ENCODE measurements around the gene KIF3A.

KIF3A gene

GRCh38 chr5:132662925-132663770, 74.2 kb downstream of the KIF3A start:
- DNase-seq (ENCODE audit: low read depth): peak; percentile 14

DNA sequence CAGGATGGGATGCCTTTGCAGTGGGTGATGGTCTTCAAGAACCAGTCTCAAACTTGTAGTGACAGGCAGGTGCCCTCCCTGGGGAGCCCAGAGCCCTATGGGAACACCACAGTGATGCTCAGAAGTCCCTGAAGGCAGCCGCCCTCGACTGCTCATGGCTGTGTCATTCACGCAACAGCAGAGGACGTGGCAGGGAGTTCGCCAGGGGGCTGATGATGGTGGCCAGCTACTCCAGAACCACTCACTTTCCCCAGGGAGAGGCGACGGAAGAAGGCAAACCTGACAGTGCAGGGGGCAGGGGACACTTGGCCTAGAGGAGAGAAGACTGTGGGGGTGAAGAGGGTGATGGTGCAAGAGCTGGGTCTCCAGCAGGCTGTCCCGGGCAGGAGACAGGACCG, 75.3 kb downstream of the KIF3A start:
- no peak for DNase-seq (ENCODE audit: low read depth)

- no peak for DNase-seq (ENCODE audit: low read depth)
Measured at GRCh38 chr5:132661231-132662003, 75.9 kb downstream of the KIF3A start.

DNA sequence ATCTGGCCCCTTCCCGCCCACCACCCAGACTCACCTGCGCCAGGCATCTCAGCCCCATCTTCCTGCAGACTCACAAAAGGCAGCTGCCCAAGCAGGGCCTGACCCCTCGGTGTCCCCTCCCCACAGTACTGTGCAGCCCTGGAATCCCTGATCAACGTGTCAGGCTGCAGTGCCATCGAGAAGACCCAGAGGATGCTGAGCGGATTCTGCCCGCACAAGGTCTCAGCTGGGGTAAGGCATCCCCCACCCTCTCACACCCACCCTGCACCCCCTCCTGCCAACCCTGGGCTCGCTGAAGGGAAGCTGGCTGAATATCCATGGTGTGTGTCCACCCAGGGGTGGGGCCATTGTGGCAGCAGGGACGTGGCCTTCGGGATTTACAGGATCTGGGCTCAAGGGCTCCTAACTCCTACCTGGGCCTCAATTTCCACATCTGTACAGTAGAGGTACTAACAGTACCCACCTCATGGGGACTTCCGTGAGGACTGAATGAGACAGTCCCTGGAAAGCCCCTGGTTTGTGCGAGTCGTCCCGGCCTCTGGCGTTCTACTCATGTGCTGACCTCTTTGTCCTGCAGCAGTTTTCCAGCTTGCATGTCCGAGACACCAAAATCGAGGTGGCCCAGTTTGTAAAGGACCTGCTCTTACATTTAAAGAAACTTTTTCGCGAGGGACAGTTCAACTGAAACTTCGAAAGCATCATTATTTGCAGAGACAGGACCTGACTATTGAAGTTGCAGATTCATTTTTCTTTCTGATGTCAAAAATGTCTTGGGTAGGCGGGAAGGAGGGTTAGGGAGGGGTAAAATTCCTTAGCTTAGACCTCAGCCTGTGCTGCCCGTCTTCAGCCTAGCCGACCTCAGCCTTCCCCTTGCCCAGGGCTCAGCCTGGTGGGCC, 77.5 kb downstream of the KIF3A start:
- no peak for DNase-seq (ENCODE audit: low read depth)

- DNase-seq (ENCODE audit: low read depth): no peak
Measured at GRCh38 chr5:132658381-132659302, 78.7 kb downstream of the KIF3A start.

GRCh38 chr5:132657676-132658380, 79.5 kb downstream of the KIF3A start, which contains the start of gene IL13:
IL13 (plus strand) TSS chr5:132658173; CDS start chr5:132658187, 14 bp downstream.
- no peak for DNase-seq (ENCODE audit: low read depth)

DNA sequence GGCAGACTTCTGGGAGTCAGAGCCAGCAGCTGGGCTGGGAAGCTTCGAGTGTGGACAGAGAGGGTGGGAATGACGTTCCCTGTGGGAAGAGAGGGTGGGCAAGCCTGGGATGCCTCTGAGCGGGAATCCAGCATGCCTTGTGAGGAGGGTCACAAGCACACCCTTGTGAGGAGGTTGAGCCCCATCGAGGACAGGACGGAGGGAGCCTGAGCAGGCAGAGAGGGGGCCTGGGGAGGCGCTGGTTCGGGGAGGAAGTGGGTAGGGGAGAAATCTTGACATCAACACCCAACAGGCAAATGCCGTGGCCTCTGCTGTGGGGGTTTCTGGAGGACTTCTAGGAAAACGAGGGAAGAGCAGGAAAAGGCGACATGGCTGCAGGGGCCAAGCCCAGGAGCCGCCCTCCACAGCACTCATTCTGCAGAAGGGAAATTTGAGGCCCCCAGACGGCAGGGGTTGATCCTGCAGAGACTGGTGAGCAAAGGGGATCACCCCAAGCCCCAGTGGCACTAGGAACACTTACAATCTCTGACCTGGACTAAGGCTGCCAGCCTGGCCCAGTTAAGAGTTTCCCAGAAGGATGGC, 80.5 kb downstream of the KIF3A start:
- DNase-seq (ENCODE audit: low read depth): no peak

GRCh38 chr5:132655821-132656773, 81.2 kb downstream of the KIF3A start:
- peak; percentile 46 for DNase-seq (ENCODE audit: low read depth)

- DNase-seq (ENCODE audit: low read depth): no peak
Measured at GRCh38 chr5:132653716-132654115, 83.6 kb downstream of the KIF3A start.

DNA sequence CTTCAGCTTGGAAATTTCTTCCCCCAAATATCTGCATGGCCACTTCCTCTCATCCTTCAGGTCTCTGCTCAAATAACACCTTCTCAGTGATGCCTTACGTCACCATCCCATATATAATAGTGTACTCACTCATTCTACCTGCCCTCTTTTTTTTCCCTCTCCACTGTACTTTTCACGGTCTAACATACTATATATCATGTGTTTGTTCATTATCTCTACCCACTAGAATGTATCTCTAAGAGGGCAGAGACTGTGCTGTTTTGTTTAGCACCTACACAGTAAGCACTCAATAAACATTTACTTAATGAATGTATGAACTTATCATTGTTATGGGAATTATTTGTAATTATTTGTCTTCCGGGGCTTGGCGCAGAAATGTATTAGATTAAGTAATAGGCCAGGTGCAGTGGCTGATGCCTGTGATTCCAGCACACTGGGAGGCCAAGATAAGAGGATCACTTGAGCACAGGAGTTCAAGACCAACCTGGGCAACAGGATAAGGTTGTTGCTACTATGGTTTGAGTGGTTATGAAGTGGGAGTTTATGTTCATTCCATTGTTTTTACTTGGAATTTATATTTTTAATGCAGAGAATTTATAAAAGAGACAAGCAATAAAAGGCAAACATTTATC, 85.4 kb downstream of the KIF3A start:
- no peak for DNase-seq (ENCODE audit: low read depth)

DNA sequence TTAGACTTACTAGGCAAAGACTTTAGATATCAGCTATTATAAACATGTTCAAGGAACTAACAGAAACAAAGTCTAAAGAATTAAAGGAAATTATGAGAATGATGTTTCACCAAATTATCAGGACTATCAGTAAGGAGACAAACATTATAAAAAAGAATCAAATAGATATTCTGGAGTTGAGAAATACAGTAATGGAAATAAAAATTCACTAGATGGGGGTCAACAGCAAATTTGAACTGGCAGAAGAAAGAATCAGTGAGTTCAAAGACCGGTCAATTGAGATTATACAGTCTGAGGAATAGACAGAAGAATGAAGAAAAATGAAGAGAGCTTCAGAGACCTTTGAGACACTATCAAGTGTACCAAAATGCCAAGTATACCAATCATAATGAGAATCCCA, 89.0 kb downstream of the KIF3A start:
- no peak for DNase-seq (ENCODE audit: low read depth)

- no peak for DNase-seq (ENCODE audit: low read depth)
Measured at GRCh38 chr5:132647473-132647872, 89.9 kb downstream of the KIF3A start.

DNA sequence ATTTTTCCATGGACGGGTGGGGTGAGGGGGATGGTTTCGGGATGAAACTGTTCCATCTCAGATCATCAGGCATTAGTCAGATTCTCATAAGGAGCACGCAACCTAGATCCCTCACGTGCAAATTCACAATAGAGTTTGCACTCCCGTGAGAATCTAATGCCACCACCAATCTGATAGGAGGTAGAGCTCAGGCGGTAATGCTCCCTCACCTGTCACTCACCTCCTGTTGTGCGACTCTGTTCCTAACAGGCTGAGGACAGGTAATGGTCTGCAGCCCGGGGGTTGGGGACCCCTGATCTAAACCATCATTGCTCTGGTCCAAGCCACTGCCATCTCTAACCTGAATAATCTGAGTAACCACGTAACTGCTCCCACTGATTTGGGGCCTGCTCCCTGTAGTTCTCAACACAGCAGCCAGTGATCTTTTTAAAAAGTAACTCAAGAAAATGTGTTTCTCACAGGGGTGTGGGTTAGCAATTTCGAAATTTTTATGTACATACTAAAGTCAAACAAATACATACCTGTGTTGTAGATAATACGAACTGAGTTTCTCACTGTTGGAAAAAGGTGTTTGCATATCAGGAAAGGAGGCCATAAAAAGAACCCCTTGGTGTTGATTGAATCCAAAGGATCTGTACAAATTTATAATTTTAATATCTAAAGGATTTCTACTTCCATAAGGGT, 90.6 kb downstream of the KIF3A start:
- DNase-seq (ENCODE audit: low read depth): no peak

DNA sequence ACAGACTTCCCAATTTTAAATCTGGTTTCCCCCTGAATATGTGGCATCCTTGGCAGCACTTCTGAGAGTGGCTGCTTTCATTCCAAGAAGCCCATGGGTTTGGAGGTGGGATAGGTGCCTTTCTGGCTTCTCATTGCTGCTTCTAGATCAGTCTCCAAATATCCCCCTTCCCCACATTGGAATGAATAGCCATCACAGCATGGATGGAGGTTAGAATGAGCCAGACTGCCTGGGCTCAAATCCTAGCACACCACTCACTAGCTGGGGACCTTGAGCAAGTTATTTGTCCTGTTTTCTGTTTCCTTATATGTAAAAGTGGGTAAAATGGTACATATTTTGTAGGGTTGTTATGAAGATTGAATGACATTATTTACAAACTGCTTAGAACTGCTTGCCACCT, 93.2 kb downstream of the KIF3A start:
- no peak for DNase-seq (ENCODE audit: low read depth)

All from ELR (cell line).